GM12878 (cell line): ENCODE data around the gene ANKRD13D. TPM values are rescaled to one million over a fixed set of nuclear protein-coding genes. Genes with fewer than 3 reads are reported as not detected.

Source experiments
- ATAC-seq: fragments of 200-7000 bp; cut with Tn5 transposase; 3 replicates; pipeline ENCODE4 v1.9.1; 2020; ENCODE audit warnings: mild to moderate bottlenecking, moderate library complexity
- BruUV-seq: library from RNA; stranded (reverse); fragments of 400-500 nt; replicated peaks from 2 replicates; lab custom pipeline; 2021; lab: Mats Ljungman, UMichigan
- CTCF ChIA-PET: fragments of 300-600 bp; sonication (Branson Sonifier 250); formaldehyde crosslinking; extraction: SDS; loops from one replicate; lab custom pipeline; 2021; ENCODE audit warnings: inconsistent platforms; lab: Yijun Ruan, JAX
- POLR2A ChIA-PET: fragments of 350-600 bp; formaldehyde crosslinking; extraction: SDS; loops from one replicate; lab custom pipeline; 2021; ENCODE audit warnings: inconsistent platforms; lab: Charles Lee
- RAD21 ChIA-PET: fragments of 300-600 bp; sonication (Branson Sonifier 250); formaldehyde crosslinking; loops from one replicate; lab custom pipeline; 2023; ENCODE audit warnings: antibody characterized with exemption; ENCODE audit not compliant: unreplicated experiment; lab: Charles Lee
- SMC1A ChIA-PET: fragments of 300-600 bp; sonication (Branson Sonifier 250); formaldehyde crosslinking; loops from one replicate; lab custom pipeline; 2023; ENCODE audit not compliant: unreplicated experiment, uncharacterized antibody; lab: Charles Lee
- DNase-seq: peaks from one replicate; pipeline ENCODE4 v3.0.0-alpha.2; 2011; ENCODE audit warnings: low read depth, low spot score
- FAIRE-seq: peaks from 3 replicates; lab custom pipeline; 2011; peaks lifted over from hg19 to GRCh38; lab: Jason Lieb, UNC
- H2AFZ ChIP-seq: 2 replicates; pipeline ENCODE4 v1.6.0; 2011; ENCODE audit warnings: low read depth, low read length, control low read depth; ENCODE audit not compliant: control insufficient read depth
- H3K27ac ChIP-seq: 2 replicates; pipeline ENCODE4 v1.5.1; 2011; ENCODE audit warnings: control low read depth; ENCODE audit not compliant: control insufficient read depth, insufficient read depth
- H3K27me3 ChIP-seq, 2 experiments: replicated peaks in 1 of 2; 2 replicates each; pipeline versions ENCODE4 v1.6.0 to v1.6.1; 2011; ENCODE audit warnings: low read length in 1 of 2; ENCODE audit not compliant: control insufficient read depth in 2 of 2, insufficient read depth in 2 of 2
- H3K36me3 ChIP-seq, 2 experiments: 2 replicates each; pipeline ENCODE4 v1.5.1; 2011; ENCODE audit warnings: low read length in 1 of 2; ENCODE audit not compliant: control insufficient read depth in 2 of 2, insufficient read depth in 2 of 2
- H3K4me1 ChIP-seq: 2 replicates; pipeline ENCODE4 v1.6.1; 2011; ENCODE audit warnings: mild to moderate bottlenecking, low read length, moderate library complexity, mixed read lengths; ENCODE audit not compliant: control insufficient read depth, insufficient read depth
- H3K4me2 ChIP-seq: 2 replicates; pipeline ENCODE4 v1.6.0; 2011; ENCODE audit warnings: control low read depth; ENCODE audit not compliant: control insufficient read depth, insufficient read depth
- H3K4me3 ChIP-seq: fragments of 200-600 bp; sonication (generic); 2 replicates; pipeline ENCODE4 v1.5.1; 2016
- H3K79me2 ChIP-seq: 2 replicates; pipeline ENCODE4 v1.6.0; 2011; ENCODE audit warnings: low read length; ENCODE audit not compliant: control insufficient read depth, insufficient read depth
- H3K9ac ChIP-seq: 2 replicates; pipeline ENCODE4 v1.8.0; 2011; ENCODE audit warnings: low read length, control low read depth, mixed read lengths; ENCODE audit not compliant: control insufficient read depth, insufficient read depth
- H3K9me3 ChIP-seq: replicated peaks from 3 replicates; pipeline ENCODE4 v1.5.1; 2011; ENCODE audit warnings: mild to moderate bottlenecking, low read length; ENCODE audit not compliant: control insufficient read depth, insufficient read depth
- H4K20me1 ChIP-seq: 2 replicates; pipeline ENCODE4 v1.6.0; 2011; ENCODE audit not compliant: control insufficient read depth, insufficient read depth
- FOXK2 ChIP-seq: fragments of 450-650 bp; IDR thresholded peaks from 2 replicates; pipeline ENCODE4 v1.6.1; 2017; ENCODE audit warnings: mild to moderate bottlenecking, moderate library complexity
- MYC ChIP-seq: IDR thresholded peaks from 2 replicates; pipeline ENCODE4 v1.6.1; 2011; ENCODE audit warnings: mild to moderate bottlenecking, low read length, moderate library complexity, inconsistent platforms; ENCODE audit not compliant: insufficient read depth, insufficient replicate concordance, insufficient read length, severe bottlenecking
- PAX5 ChIP-seq: IDR thresholded peaks from 2 replicates; pipeline ENCODE4 v1.6.1; 2011; ENCODE audit warnings: low read depth, low read length, borderline replicate concordance
- RB1 ChIP-seq: fragments of 450-650 bp; formaldehyde crosslinking; IDR thresholded peaks from 2 replicates; pipeline ENCODE4 v1.6.1; 2017; ENCODE audit warnings: mild to moderate bottlenecking, borderline replicate concordance
- RBBP5 ChIP-seq: fragments of 200-600 bp; sonication (generic); conservative IDR thresholded peaks from 2 replicates; pipeline ENCODE4 v1.6.1; 2016
- WGBS: methylation state at CpG from one replicate; pipeline ENCODE4 v1.1.6; 2016; ENCODE audit warnings: low lambda C conversion rate; ENCODE audit not compliant: insufficient replicate concordance, insufficient coverage; ENCODE audit errors: missing lambda C conversion rate; 5-methylcytosine and 5-hydroxymethylcytosine counted together
- in situ Hi-C: fragments of 300-500 bp; cut with MboI; formaldehyde crosslinking; loops from 9 replicates; pipeline ENCODE4 v1.14.3; 2018; ENCODE audit warnings: mixed read lengths
- intact Hi-C: fragments of 100-400 bp; cut with micrococcal nuclease; formaldehyde crosslinking; loops from one replicate; pipeline ENCODE4 v1.14.2; 2022; ENCODE audit not compliant: unreplicated experiment
- polyA plus RNA-seq, 11 experiments: library from polyadenylated mRNA; depleted of rRNA in 4 of 11; unstranded in 6 of 11; stranded (reverse) in 5 of 11; fragments of >200 nt; fragmentation: Nextera tagmentation in 4 of 11; fragmentation: Illumina TruSeq in 1 of 11; extraction: Ambion mirVana in 4 of 11; extraction: Trizol in 1 of 11; gene quantifications; 1 replicate in 1 of 11; 2 replicates in 10 of 11; pipeline versions ENCODE4 v1.2.1 to v1.2.3, GENCODE V29; 2011 to 2016; ENCODE audit warnings: inconsistent platforms in 2 of 11, missing spikeins in 2 of 11, low read depth in 1 of 11
- total RNA-seq, 4 experiments: library from RNA; depleted of rRNA in 3 of 4; stranded (reverse); fragments of >200 nt in 3 of 4; fragmentation: Illumina TruSeq in 1 of 4; extraction: Trizol in 1 of 4; gene quantifications; 2 replicates each; pipeline versions ENCODE4 v1.2.1 to v1.2.3, GENCODE V29; 2013 to 2021
- TF ChIP-seq, protein P1 (sequence below): fragments of 450-650 bp; IDR thresholded peaks from 2 replicates; pipeline ENCODE4 v1.6.1; 2016; ENCODE audit warnings: mild to moderate bottlenecking

ANKRD13D gene
- total and polyA plus RNA-seq, 10 of the 15 experiments (the other 5 are each of a cell fraction or from before 2014, with no cell fraction given): 2.0 to 56.2 (median 21.4) TPM

DNA sequence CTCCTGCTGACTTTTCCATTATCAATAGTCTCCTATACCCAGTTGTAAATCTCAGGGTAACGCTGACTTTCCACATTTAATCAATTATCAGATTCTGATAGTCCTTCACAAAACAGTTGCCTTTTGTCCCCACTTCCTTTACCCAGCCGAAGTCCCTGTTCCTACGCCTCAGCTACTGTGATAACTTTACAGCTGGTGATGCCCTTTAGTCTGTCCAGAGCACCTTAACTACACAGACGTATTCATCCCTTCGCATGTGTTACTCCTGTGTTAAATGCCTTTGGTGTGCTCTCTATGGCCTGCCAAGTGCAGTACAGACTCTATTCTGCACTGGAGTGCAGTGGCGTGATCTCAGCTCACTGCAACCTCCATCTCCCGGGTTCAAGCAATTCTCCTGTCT is 34.4 kb downstream of the ANKRD13D start:
- peaks cover under 1% of the 10 kb centered on the region for H3K4me1 ChIP-seq
- no peak for DNase-seq
- H3K36me3 ChIP-seq: no peaks in the 10 kb centered on the region
- CTCF ChIA-PET: interaction anchor here (1.0 to 12.1 kb wide), 6 partner anchors 15 to 242 kb away, joined by 4 to 151 read pairs (median 54); partner anchors contain the start of gene POLD4
- H4K20me1 ChIP-seq: no peaks in the 10 kb centered on the region
- POLR2A ChIA-PET: interaction anchor here (0.6 to 1.3 kb wide), 2 partner anchors 9 to 154 kb away, joined by 3 to 5 read pairs; no protein-coding TSS in a partner anchor
- H3K79me2 ChIP-seq: no peaks in the 10 kb centered on the region
- H3K27ac ChIP-seq: no peak overlapping the region
- RAD21 ChIA-PET: interaction anchor here (0.8 to 1.3 kb wide), 3 partner anchors 22 to 61 kb away, joined by 3 read pairs; no protein-coding TSS in a partner anchor
- no peak for FAIRE-seq
- ATAC-seq: no peak
- no peaks in the 10 kb centered on the region for H3K9me3 ChIP-seq
- no peak for TF ChIP-seq RBBP5
- TF ChIP-seq PAX5: no peak
- no peak for TF ChIP-seq MYC
- no peak for TF ChIP-seq FOXK2
- TF ChIP-seq RB1: no peak
- TF ChIP-seq, protein P1, sequence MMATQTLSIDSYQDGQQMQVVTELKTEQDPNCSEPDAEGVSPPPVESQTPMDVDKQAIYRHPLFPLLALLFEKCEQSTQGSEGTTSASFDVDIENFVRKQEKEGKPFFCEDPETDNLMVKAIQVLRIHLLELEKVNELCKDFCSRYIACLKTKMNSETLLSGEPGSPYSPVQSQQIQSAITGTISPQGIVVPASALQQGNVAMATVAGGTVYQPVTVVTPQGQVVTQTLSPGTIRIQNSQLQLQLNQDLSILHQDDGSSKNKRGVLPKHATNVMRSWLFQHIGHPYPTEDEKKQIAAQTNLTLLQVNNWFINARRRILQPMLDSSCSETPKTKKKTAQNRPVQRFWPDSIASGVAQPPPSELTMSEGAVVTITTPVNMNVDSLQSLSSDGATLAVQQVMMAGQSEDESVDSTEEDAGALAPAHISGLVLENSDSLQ: no peak
- TF ChIP-seq, all 136 proteins: peak for 0
- in situ Hi-C loops: no loop called here
- Histone ChIP-seq H3K4me3 (no peak overlapping the region), H3K9ac (no peak overlapping the region), H2AFZ (no peak overlapping the region), H3K4me2 (no peak overlapping the region), H3K27me3 (no peaks in the 10 kb centered on the region)
- BruUV-seq: no TSS peak
- 79% methylated on average over 7 of the region's 7 CpGs for WGBS
- intact Hi-C loops: no loop called here
- SMC1A ChIA-PET: interaction anchor here (0.9 to 7.6 kb wide), 6 partner anchors 22 to 63 kb away, joined by 3 to 82 read pairs (median 18); partner anchors contain the start of gene POLD4
